DMS114 treated with DMSO at 0.1 percent for 48 hours (cell line): Measurements from ENCODE around the gene ATXN7L3.
"Not testable (repeated sequence)": the region's sequence is repeated elsewhere in the genome, so short reads cannot be mapped to it uniquely, and the experiment has no call there.

Experiments used
- DNase-seq: peaks from one replicate; lab custom pipeline; 2025; ENCODE audit not compliant: unreplicated experiment; lab: John Stamatoyannopoulos, UW

ATXN7L3 gene

GRCh38 chr17:44176671-44177501, 22.8 kb downstream of the ATXN7L3 start:
- DNase-seq: no peak

- DNase-seq: no peak
Observed at GRCh38 chr17:44176257-44176656, 23.4 kb downstream of the ATXN7L3 start.

GRCh38 chr17:44174427-44174826, 25.3 kb downstream of the ATXN7L3 start:
- no peak for DNase-seq

GRCh38 chr17:44171931-44172455, 27.7 kb downstream of the ATXN7L3 start:
- no peak for DNase-seq

GRCh38 chr17:44170499-44171201, 29.0 kb downstream of the ATXN7L3 start, which contains the start of gene ASB16:
TSS of gene ASB16 (plus strand) at chr17:44170704. CDS start at chr17:44170790, 86 bp downstream.
- DNase-seq: no peak

- no peak for DNase-seq
Observed at GRCh38 chr17:44170135-44170498, 29.6 kb downstream of the ATXN7L3 start.

- DNase-seq: no peak
Observed at GRCh38 chr17:44167181-44167861, 32.4 kb downstream of the ATXN7L3 start.

GRCh38 chr17:44164476-44164875, 35.2 kb downstream of the ATXN7L3 start:
- DNase-seq: no peak

GRCh38 chr17:44159519-44160210, 40.0 kb downstream of the ATXN7L3 start:
- DNase-seq: no peak

GRCh38 chr17:44155488-44155887, 44.2 kb downstream of the ATXN7L3 start:
- no peak for DNase-seq

- no peak for DNase-seq
Observed at GRCh38 chr17:44152875-44153274, 46.8 kb downstream of the ATXN7L3 start.

- DNase-seq: no peak
Observed at GRCh38 chr17:44149750-44150329, 49.8 kb downstream of the ATXN7L3 start.

- DNase-seq: not testable (repeated sequence)
Observed at GRCh38 chr17:44149066-44149465, 50.6 kb downstream of the ATXN7L3 start.

- DNase-seq: no peak
Observed at GRCh38 chr17:44147812-44148211, 51.9 kb downstream of the ATXN7L3 start.

GRCh38 chr17:44146375-44147346, 53.0 kb downstream of the ATXN7L3 start:
- no peak for DNase-seq

GRCh38 chr17:44144966-44145739, 54.5 kb downstream of the ATXN7L3 start:
- DNase-seq: no peak

- not testable (repeated sequence) for DNase-seq
Observed at GRCh38 chr17:44143921-44144320, 55.8 kb downstream of the ATXN7L3 start.
